ENCODE results near the gene CADM4. TPM values are rescaled to one million over a fixed set of nuclear protein-coding genes. Genes with fewer than 3 reads are reported as not detected.

The CADM4 gene
- total and polyA plus RNA-seq, 9 of the 15 experiments (the other 6 are each of a cell fraction or from before 2014, with no cell fraction given) = 0.03 to 4.6 (median 1.3) TPM

DNA sequence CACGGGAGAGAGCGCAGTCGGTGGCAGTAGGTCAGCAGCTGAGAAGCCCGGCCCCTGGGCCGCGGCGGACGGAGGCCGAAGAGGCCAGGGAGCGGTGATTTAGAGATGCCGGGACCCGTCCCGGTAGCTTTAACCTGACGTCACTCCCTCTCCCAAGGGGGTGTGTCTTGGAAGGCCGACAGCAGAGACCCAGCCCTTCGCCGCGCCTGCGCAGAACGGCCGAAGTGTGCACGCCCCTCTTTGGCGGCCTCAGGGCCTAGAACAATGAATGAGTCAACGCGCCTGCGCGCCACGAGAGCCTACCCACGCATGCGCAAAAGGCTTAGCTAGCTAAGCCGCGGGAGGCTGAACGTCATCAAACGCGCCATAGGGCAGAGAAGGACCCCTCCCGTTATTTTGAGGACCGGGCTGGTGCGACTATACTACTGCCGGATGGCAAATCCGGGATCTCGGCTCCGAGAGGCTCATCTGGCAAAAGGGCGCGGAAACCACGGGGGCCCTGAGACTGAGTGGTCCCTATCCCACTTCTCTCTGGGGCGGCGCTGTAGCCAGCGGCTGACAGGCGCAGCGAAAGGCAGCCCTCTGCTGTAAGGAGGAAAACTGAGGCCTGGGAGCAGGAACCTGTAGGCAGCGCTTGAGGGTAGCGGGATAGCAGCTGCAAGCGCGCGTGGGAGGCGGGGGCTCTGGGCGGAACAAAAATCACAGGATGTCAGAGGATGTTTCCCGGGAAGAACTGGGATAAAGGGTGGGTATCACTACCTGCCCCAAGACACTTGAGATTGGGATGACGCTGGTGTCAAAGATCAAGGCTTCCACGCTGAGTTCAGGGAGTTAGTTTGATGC lies 43.4 kb downstream of the CADM4 start, which contains the start of the genes IRGQ and ZNF576 (continued):
- TF ChIP-seq, protein P1, sequence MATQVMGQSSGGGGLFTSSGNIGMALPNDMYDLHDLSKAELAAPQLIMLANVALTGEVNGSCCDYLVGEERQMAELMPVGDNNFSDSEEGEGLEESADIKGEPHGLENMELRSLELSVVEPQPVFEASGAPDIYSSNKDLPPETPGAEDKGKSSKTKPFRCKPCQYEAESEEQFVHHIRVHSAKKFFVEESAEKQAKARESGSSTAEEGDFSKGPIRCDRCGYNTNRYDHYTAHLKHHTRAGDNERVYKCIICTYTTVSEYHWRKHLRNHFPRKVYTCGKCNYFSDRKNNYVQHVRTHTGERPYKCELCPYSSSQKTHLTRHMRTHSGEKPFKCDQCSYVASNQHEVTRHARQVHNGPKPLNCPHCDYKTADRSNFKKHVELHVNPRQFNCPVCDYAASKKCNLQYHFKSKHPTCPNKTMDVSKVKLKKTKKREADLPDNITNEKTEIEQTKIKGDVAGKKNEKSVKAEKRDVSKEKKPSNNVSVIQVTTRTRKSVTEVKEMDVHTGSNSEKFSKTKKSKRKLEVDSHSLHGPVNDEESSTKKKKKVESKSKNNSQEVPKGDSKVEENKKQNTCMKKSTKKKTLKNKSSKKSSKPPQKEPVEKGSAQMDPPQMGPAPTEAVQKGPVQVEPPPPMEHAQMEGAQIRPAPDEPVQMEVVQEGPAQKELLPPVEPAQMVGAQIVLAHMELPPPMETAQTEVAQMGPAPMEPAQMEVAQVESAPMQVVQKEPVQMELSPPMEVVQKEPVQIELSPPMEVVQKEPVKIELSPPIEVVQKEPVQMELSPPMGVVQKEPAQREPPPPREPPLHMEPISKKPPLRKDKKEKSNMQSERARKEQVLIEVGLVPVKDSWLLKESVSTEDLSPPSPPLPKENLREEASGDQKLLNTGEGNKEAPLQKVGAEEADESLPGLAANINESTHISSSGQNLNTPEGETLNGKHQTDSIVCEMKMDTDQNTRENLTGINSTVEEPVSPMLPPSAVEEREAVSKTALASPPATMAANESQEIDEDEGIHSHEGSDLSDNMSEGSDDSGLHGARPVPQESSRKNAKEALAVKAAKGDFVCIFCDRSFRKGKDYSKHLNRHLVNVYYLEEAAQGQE (IDR thresholded peaks at IDR 0.05; ENCODE audit: borderline replicate concordance) = no peak
- TF ChIP-seq, protein P1 (CRISPR knock-in tag; IDR thresholded peaks at IDR 0.05; ENCODE audit: low read depth) = peak; percentile 73; the same call in 1 of the 2 replicates
- TF ChIP-seq PRMT5 (CRISPR knock-in tag; IDR thresholded peaks at IDR 0.05) = no peak
- no peak for TF ChIP-seq NCOA1 (IDR thresholded peaks at IDR 0.05; ENCODE audit: low read depth)
- no peak for TF ChIP-seq ZNF121 (CRISPR knock-in tag; conservative IDR thresholded peaks at IDR 0.05)
- TF ChIP-seq, protein P2, sequence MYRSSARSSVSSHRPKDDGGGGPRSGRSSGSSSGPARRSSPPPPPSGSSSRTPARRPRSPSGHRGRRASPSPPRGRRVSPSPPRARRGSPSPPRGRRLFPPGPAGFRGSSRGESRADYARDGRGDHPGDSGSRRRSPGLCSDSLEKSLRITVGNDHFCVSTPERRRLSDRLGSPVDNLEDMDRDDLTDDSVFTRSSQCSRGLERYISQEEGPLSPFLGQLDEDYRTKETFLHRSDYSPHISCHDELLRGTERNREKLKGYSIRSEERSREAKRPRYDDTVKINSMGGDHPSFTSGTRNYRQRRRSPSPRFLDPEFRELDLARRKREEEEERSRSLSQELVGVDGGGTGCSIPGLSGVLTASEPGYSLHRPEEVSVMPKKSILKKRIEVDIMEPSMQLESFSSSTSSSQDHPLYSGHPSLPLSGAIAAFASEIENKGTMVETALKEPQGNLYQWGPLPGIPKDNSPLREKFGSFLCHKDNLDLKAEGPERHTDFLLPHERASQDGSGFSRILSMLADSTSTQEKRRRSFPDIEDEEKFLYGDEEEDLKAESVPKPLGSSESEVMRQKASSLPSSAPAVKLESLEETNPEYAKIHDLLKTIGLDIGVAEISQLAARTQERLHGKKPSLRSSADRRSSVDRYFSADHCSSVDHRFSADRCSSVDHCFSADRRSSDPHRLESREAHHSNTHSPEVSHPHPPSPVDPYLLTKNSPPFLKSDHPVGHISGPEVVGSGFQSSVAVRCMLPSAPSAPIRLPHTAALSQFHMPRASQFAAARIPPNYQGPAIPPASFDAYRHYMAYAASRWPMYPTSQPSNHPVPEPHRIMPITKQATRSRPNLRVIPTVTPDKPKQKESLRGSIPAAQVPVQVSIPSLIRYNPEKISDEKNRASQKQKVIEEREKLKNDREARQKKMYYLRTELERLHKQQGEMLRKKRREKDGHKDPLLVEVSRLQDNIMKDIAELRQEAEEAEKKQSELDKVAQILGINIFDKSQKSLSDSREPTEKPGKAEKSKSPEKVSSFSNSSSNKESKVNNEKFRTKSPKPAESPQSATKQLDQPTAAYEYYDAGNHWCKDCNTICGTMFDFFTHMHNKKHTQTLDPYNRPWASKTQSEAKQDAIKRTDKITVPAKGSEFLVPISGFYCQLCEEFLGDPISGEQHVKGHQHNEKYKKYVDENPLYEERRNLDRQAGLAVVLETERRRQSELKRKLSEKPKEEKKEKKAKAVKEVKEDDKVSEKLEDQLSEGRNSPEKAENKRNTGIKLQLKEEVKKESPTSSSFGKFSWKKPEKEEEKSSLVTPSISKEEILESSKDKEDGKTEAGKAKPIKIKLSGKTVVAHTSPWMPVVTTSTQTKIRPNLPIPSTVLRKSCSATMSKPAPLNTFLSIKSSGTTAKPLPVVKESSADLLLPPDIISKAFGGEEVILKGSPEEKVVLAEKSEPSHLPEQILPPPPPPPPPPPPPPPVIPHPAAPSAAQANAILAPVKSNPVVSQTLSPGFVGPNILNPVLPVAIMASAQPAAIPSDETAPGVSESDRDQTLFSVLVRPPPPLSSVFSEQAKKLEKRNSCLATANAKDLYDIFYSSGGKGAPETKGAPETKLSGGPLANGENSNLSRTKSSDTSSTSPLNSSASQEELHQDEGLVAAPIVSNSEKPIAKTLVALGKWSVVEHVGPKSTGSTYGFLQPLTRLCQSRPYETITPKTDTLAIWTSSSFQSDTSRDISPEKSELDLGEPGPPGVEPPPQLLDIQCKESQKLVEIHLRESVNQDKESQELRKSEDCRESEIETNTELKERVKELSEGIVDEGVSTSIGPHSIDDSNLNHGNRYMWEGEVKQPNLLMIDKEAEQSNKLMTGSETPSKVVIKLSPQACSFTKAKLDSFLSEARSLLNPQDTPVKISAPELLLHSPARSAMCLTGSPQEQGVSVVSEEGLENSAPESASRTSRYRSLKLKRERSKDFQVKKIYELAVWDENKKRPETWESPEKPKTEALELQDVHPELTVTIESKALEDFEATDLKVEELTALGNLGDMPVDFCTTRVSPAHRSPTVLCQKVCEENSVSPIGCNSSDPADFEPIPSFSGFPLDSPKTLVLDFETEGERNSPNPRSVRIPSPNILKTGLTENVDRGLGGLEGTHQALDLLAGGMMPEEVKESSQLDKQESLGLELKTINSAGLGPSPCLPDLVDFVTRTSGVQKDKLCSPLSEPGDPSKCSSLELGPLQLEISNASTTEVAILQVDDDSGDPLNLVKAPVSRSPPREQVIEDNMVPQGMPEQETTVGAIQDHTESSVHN (IDR thresholded peaks at IDR 0.05; ENCODE audit: borderline replicate concordance in 1 of 2, low read depth in 1 of 2) = peak in 1 of 2 experiments; percentile 43; a peak in 1 of 4 replicates
- TF ChIP-seq POLR2A (conservative IDR thresholded peaks at IDR 0.05) = peak; percentile 63
- peak; percentile 42; the same call in 1 of the 2 replicates for TF ChIP-seq SMARCA4 (IDR thresholded peaks at IDR 0.05)
- TF ChIP-seq, protein P3, sequence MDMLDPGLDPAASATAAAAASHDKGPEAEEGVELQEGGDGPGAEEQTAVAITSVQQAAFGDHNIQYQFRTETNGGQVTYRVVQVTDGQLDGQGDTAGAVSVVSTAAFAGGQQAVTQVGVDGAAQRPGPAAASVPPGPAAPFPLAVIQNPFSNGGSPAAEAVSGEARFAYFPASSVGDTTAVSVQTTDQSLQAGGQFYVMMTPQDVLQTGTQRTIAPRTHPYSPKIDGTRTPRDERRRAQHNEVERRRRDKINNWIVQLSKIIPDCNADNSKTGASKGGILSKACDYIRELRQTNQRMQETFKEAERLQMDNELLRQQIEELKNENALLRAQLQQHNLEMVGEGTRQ (CRISPR knock-in tag; IDR thresholded peaks at IDR 0.05) = no peak
